ENCODE data around the gene KIAA0040.
"Not testable (repeated sequence)": the region's sequence is repeated elsewhere in the genome, so short reads cannot be mapped to it uniquely, and the experiment has no call there.

Gene KIAA0040

GRCh38 chr1:175133673-175134435, 58.7 kb downstream of the KIAA0040 start:
- no peak for DNase-seq

- DNase-seq: no peak
Observed at GRCh38 chr1:175132436-175132835, 60.1 kb downstream of the KIAA0040 start.

DNA sequence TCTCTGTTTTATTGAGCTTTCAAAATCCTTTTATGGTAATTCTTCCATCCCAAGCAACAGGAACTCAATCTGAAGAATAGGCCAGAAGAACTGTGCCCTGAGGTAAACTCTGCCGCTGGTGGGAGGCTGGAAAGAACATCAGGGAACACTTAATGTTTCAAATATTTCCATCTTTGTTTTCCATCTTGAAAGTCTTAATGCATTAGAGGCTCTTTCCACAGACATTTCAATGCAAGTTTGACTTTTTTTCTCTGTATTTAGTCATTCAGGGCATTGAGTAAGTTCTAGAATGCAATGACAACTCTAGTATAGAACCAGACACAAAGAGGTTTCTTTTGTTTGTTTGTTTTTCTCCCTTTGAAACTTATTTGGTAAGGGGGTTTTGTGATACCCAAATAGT, 61.5 kb downstream of the KIAA0040 start:
- DNase-seq: no peak

- DNase-seq: no peak
Observed at GRCh38 chr1:175130649-175131045, 61.9 kb downstream of the KIAA0040 start.

GRCh38 chr1:175129997-175130648, 62.5 kb downstream of the KIAA0040 start:
- DNase-seq: no peak

DNA sequence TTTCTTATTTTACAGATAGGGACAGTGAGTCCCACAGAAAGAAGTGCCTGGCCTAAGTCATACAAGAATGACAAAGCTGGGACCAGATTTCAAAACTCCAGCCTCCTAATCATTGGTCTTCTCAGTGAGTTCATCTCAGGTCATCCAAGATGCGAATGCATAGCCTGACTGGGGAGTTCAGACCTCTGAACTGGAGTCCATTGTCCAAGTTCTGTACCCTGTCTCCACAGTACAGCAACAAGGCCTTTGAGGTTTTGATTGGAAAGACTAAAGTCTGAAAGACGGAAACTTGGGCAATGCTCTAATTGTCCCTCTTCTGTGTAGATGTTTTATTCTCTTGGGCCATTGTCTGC, 63.0 kb downstream of the KIAA0040 start:
- DNase-seq: no peak

DNA sequence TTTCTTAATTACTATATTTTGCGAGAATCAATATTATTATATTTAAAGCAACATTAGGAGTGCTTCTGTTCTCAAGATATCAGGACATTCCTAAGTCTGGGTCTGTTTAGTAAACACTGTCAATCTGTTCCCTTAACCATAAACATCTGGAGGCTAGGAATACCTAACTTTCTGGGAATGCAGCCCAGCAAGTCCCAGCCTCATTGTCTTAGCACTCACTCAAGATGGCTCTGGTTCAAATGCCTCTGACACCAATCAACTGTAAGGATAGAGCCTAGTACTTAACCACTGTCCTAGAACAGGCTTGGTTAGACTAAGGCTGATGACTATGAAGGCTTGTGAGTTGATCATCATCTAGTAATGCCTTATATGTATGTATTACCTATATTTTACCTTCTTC, 63.4 kb downstream of the KIAA0040 start:
- no peak for DNase-seq

- no peak for DNase-seq
Observed at GRCh38 chr1:175128523-175128922, 64.1 kb downstream of the KIAA0040 start.

DNA sequence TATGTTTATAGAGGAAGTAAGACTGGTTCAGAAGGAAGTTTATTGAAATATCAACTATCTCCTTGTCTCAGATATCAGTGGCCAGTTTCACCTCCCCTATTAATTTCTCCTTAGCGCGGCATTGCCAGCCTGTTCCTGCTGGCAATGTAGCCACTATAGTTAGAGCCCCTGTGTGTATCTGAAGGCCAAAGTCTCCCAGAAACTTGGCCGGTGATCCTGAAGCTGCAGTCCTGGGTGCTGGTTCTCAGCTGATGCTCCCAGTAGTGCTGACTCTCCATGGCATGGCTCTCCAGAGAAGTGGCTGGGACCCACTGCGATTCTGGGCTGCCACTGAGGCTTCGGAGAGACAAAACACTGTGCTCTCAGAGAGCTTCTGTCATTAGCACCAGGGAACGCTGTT, 65.0 kb downstream of the KIAA0040 start:
- DNase-seq: no peak

- no peak for DNase-seq
Observed at GRCh38 chr1:175126347-175126746, 66.2 kb downstream of the KIAA0040 start.

DNA sequence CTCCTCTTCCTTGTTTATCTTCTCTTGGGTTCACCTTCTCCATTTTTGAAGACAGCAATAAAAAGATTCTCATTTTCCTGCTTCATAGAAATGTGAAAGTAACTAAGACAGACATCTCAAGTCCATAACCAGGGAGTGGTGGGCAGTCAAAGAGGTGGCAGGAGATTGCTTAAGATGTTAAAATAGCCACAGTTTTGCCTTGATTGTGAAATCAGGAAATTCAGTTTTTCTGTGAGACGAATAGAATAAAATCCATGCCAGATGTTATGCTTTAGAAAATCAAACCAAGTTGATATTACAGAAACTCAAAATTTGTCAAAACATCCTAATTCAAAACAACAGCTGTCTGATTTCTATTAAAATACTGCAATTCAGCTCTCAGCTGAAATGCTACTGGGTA, 67.7 kb downstream of the KIAA0040 start:
- no peak for DNase-seq

- DNase-seq: no peak
Observed at GRCh38 chr1:175120511-175120910, 72.1 kb downstream of the KIAA0040 start.

- no peak for DNase-seq
Observed at GRCh38 chr1:175118375-175119367, 73.9 kb downstream of the KIAA0040 start.

GRCh38 chr1:175116903-175117302, 75.7 kb downstream of the KIAA0040 start:
- DNase-seq: no peak

DNA sequence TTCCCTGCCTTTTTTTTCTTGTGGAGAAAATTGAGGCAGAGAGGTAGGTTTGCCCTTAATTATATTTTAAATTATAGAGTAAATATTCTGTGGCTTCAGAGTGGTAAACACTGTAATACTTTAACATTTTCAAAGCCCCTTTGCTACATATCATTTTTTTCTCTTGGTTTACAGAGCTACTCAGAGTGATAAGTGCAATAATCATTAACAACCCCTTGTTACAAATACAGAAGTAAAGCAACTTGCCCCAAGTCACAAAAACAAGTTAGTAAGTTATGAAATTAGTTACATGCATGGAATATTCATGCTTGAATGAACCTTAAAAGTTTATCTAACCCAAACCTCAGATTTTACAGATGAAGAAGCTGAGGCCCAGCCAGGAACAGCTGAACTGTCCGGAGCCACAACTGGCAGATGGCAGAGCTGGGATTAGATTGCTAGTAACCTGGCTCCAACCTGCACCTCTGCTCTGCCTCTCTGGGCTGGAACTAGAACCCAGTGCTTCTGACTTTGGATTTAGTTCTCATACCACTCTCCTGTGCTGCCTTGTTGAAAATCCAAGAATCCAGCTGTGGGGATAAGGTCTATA, 76.3 kb downstream of the KIAA0040 start:
- DNase-seq: no peak

- no peak for DNase-seq
Observed at GRCh38 chr1:175114996-175115395, 77.6 kb downstream of the KIAA0040 start.

DNA sequence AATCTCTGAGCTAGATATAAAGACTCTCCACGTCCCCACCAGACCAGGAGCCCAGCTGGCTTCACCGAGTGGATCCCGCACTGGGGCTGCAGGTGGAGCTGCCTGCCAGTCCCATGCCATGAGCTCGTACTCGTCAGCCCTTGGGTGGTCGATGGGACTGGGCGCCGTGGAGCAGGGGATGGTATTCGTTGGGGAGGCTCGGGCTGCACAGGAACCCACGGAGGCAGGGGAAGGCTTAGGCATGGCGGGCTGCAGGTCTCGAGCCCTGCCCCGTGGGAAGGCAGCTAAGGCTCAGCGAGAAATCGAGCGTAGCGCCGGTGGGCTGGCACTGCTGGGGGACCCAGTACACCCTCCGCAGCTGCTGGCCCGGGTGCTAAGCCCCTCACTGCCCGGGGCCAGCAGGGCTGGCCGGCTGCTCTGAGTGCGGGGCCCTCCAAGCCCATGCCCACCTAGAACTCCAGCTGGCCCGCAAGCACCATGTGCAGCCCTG, 84.2 kb downstream of the KIAA0040 start:
- DNase-seq: not testable (repeated sequence)

Measured in effector CD8-positive, alpha-beta T cell (primary cell).